Measurements from ENCODE around the gene AGPAT2. TPM values are rescaled to one million over a fixed set of nuclear protein-coding genes. Genes with fewer than 3 reads are reported as not detected.

The AGPAT2 gene
- total RNA-seq, 1 donor from 2014 or later, result 13.5 TPM

DNA sequence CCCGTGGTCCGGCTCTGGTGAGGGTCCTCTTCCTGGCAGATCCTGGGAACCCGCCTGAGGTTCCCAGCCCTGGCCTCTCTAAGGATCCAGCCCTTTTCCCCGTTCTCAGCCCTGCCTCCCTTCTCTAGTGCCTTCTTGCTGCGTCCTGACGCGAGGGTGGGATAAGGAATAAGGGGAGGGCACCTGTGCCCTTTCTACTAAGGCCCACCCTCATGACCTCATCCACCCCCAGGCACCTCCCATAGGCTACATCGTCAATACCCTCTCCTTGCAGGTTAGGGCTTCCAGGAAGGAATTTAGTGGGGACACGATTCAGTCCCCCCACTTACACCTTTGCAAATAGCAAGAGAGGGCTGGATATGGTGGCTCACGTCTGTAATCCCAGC lies 14.4 kb upstream of the AGPAT2 start:
- intact Hi-C loops (cut with micrococcal nuclease), result loop anchor here (1.0 kb wide), 2 partner anchors 14 to 26 kb away; partner anchors contain the start of gene AGPAT2

DNA sequence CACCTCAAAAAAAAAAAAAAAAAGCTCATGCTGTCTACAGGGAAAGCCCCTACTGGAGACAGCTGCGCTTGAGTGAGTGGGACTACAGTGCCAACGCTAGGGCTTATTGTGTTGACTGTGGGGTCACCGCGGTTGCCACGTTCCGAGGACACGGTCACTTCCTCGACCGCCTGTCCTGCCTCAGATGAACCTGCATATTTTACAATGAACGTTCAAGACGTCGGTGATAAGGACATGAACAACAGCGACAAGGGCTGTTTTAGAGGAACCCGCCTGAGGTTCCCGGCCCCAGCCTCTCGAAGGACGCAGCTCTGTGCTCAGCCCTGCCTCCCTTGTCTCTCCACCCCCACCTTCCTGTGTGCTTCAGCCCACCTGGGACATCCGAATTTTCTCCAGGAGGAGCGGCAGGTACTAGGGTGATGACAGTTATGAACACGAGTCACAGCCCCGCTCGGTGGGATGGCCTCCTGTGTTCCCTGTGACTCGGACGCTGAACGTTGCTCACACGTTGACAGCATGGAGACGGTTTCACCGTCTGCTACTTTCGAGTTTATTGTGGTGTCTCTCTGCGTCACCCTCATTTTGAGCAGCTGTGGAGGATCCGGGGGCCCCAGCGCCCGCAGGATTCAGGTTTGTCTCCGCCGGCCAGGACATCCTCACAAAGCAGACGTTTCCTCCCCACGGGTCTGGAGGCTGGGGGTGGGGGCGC lies 13.9 kb upstream of the AGPAT2 start:
- intact Hi-C loops (cut with micrococcal nuclease), result loop anchor here (1.0 kb wide), 2 partner anchors 14 to 26 kb away; partner anchors contain the start of gene AGPAT2

DNA sequence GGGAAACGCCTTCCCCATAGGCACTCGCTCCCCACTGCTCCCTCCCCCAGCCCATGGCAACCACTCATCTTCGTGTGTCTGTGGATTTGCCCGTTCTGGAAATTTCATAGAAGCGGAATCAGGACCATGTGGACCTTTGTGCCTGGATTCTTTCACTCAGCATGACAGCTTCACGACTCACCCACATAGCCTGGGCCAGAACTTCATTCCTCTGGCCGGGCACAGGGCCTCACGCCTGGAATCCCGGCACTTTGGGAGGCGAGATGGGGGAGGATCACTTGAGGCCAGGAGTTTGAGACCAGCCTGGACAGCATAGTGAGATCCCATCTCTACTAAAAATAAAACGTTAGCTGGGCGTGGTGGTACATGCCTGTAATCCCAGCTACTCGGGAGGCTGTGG lies 13.0 kb upstream of the AGPAT2 start:
- intact Hi-C loops (cut with micrococcal nuclease), result no loop called here

DNA sequence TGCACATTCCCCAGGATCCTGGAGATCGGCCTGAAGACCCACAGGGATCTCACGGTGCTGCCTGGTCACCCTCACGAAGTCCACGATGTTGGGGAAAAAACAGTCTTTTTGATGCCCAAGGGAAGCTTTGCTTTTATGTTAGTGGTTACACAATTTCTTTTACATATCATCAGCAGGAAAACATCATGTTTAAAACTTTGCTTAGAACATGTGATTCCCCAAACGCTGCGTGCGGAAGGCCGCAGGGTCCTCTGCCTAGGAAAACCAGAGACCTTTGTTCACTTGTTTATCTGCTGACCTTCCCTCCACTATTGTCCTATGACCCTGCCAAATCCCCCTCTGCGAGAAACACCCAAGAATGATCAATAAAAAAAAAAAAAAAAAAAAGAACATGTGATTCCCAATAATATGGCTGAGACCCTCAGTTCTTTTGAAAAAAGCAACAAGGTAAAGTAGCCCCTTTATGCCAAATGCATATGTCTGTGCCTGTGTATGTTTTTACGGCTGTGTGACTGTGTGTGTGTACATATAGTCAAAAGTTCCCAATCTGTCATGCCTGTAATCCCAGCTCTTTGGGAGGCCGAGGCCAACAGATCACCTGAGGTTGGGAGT lies 11.5 kb upstream of the AGPAT2 start:
- intact Hi-C loops (cut with micrococcal nuclease), result no loop called here

DNA sequence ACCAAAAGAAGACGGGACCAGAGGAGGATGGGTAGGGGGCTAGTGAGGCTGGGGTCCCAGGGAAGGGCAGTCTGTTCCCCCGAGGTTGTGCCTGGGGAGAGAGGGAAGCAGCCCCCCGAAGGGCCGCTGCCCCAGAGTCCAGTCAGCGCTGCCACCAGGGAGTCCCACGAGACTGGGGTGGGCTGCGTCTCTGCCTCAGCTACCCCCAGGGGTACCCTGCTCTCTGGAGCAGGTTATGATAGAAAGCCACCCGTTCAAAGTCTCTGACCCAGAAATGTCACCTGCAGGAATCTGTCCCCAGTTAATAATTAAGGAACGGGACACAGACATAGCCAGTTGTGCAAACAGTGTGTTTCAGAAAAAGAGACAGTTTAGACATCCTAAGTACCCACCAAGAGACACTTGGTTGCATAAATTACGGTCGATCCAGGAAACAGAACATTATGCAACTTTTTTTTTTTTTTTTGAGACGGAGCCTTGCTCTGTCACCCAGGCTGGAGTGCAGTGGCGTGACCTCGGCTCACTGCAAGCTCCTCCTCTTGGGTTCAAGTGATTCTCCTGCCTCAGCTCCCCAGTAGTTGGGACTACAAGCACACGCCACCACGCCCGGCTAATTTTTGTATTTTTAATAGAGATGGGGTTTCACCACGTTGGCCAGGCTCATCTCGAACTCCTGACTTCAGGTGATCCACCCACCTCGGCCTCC lies 10.7 kb upstream of the AGPAT2 start:
- intact Hi-C loops (cut with micrococcal nuclease), result no loop called here

DNA sequence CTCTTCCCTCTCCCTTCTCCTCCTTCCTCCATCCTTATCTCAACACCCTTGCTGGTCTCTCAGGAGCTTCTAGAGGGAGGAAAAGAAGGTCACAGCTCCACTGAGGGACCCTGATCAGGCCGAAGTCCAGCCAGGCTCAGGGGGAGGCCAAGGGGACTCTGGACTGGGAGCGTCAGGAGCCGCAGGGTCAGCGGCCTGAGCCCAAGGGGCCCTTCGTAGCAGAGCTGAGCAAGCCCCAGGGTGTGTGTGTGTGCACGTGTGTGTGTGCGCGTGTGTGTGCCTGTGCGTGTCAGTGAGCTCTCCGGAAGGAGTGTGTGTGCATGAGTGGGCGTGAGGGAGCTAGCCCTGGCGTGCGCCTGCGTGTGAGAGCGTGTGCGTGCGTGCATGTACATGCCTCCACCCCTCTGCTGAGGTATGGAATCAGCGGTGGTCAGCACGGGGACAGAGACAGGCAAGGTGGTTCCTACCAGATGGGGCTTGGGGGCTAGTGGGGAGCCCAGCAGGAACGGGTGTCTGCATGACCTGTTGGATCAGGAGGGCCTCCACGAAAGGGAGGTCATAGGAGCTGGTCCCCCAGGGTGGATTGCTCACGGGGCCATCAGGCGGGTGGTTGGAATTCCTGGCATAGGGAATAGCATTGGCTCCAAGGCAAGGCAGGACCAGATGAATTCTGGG lies 10.0 kb upstream of the AGPAT2 start:
- intact Hi-C loops (cut with micrococcal nuclease), result no loop called here

DNA sequence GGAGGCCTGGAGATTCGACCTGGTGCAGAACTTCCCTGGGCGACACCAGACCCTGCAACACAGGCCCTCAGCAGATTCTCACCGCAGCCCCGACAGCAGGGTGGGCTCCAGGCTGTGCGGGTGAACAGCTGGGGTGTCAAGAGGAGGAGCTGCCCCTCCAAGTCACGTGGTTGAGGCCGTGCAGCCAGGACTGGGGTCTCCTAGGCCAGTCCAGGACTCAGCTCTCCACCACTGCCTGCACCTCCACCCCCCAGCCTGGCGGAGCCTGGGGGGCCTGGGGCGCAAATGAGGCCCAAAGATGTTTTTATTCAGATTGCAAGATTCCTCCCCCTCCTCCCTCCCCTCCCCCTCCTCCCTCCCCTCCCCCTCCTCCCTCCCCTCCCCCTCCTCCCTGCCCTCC lies 9.2 kb upstream of the AGPAT2 start:
- intact Hi-C loops (cut with micrococcal nuclease), result no loop called here

DNA sequence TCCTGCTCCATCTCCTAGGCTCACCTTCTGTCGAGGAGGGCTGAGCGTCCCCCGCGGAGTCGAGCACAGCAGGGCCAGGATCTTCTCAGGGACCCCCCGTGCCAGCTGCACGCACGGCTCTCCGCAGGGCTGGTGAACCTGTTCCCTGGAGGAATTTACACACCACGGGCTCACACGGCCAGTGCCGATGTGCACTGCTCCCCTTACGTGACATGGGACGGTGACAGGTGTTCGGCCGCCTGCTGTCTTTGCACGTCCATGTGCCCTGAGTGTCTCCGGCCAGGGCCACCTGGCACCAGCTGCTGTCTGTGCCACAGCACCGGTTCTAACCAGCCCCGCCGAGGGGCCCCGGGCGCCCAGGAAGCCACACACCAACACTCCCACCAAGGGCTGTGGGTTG lies 8.7 kb upstream of the AGPAT2 start:
- intact Hi-C loops (cut with micrococcal nuclease), result no loop called here

DNA sequence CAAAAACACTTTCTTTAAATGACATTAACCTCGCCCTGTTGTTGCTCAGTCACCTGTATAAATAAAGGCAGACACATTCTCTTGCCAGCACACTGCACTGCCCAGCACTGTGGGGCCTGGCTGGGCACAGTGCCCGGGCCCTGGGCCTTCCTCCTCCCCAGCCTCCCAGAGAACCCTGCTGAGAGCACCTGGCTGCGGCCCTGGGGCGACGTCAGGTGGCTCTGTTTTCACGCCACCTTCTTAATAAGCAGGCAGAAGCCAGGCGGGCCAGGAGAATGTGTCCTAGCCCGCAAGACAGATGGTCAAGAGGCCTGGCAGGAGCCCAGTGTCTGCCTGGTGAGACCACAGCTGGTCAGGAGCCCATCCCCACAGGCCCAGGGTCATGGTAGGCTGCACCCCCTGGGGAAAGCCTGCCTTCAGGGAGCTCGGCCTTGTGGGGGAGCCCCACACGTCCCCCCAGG lies 8.2 kb upstream of the AGPAT2 start:
- intact Hi-C loops (cut with micrococcal nuclease), result no loop called here

DNA sequence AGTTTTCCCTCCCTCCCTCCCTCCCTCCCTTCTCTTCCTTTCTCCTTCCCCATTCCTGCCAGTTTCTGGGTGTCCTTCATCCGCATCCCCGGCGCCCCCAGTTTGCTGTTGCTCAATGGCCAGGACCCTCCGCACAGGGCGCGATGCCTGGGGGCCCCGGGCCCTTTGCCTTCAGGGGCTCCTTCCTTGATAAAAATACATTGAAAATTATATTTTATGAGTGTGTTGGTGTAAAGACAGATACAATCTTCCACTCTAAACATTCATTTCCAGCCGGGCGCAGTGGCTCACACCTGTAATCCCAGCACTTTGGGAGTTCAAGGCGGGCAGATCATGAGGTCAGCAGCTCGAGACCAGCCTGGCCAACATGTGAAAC lies 7.6 kb upstream of the AGPAT2 start:
- intact Hi-C loops (cut with micrococcal nuclease), result no loop called here

DNA sequence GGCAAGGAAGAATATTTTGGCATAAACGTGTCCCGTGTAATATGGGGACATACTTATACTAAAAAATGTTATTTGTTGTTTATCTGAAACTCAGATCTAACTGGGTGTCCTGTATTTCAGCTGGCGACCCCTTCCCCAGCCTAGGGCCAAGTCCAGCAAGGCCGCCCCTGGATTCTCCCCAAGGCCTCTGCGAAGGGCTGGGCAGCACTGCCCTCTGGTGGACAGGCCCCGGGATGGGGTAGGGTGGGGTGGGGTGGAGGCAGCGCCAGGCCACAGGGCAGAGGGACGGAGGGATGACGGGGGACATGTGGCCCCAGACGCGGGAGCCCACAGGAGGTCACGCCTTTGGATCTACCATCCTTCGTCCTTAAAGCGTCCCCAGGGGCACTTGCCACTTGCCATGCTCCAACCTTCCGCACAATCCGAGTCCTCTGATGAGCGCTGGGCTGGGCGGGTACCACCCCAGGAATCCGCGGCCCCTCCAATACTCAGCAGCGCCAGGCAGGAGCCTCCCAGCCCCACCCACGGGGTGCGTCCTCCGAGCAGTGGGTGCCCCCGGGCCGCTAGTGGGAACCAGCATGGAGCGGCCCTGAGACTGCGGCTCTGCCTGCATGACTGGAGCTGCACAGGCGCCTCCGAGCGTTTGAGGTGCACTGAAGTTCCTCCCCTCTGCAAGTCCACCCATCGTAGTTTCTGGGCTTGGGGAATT lies 7.1 kb upstream of the AGPAT2 start:
- intact Hi-C loops (cut with micrococcal nuclease), result no loop called here

DNA sequence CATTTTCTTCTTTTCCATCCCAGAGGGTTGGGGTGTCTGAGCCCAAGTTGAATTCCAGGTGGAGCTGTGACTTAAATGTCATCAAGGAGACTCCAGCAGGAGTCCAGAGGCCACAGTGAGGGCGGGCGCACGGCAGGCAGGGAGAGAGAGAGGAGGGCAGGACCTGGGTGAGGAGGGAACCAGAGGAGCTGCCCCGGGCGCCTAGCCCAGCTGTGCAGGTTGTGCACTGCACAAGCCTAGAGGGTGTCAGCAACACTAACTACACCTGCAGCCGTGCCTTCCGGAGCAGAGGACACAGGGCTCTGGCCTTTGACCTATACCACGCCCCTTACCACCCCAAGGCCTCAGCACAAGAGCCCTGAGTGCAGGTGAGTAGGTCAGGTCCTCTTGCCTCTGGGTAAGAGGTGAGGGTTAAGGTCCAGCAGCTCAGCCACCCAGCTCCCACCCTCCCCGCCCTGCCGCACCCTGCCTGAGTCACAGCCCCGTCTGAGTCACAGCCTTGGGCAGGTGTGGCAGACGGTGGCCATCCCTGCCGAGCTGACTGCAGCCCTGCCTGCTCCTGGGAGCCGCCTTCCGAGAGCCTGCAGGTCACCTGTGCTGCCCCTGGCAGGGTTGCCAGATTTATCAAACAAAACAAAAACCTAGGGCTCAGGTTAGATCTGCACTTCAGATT lies 6.4 kb upstream of the AGPAT2 start:
- intact Hi-C loops (cut with micrococcal nuclease), result no loop called here

DNA sequence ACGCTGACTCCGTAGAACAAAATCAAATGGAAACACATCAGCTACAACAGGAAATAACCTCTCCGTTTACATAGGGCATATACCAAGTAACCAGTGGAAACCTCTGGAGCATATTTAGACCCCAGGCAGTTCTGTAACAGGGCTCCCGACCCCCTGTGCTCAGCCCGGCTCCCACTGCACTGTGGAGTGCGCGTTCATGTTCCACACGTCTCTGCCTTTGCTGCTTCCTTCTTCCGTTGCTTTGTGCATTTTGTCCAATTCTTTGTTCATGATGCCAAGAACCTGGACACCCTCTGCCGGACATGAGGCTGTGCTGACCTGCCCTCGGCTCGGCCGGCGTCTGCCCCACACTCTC lies 5.9 kb upstream of the AGPAT2 start:
- intact Hi-C loops (cut with micrococcal nuclease), result no loop called here

DNA sequence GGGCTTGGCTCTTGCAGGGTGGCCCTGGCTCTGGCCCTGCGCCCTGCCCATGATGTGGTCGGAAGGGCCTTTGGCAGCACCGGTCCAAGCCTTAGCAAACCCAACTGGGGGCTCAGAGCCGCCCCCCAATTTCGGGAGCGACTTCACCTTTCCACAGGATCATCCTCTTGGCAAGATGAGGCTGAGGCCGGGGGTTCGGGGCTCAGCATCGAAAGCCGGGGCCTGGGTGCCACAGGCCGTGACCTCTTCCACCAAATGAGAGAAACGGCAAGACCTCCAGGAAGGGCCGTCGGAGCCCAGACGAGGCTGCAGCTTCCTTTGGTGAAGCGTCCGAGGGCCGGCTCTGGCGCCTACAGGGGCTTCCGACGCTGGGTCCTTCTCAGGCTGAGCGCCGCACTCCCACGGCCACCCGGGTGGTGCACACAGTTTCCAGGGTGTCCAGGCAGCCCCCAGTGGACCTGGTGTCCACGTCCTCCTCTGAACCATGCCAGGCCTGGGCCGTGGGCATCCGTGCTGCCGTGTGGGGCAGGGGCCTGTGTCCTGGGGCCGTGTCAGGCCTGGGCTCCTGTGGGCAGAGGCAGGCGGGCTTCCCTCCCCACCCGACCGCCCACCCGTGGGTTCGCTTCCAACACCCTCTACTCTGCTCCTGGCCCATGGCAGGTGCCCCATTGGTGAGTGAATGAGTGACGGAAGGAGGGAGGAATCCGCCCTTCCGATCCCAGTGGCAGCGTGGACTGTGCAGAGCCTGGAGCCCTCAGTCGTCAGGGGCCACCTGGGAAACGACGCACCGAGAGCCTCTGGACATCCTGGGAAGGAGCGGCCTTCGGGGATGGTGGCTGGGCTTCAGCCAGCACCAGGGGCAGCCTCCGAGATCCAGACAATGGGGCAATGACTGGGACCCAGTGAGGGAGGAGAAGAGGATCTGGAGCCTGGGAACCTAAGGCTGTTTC lies 5.2 kb upstream of the AGPAT2 start:
- intact Hi-C loops (cut with micrococcal nuclease), result no loop called here

DNA sequence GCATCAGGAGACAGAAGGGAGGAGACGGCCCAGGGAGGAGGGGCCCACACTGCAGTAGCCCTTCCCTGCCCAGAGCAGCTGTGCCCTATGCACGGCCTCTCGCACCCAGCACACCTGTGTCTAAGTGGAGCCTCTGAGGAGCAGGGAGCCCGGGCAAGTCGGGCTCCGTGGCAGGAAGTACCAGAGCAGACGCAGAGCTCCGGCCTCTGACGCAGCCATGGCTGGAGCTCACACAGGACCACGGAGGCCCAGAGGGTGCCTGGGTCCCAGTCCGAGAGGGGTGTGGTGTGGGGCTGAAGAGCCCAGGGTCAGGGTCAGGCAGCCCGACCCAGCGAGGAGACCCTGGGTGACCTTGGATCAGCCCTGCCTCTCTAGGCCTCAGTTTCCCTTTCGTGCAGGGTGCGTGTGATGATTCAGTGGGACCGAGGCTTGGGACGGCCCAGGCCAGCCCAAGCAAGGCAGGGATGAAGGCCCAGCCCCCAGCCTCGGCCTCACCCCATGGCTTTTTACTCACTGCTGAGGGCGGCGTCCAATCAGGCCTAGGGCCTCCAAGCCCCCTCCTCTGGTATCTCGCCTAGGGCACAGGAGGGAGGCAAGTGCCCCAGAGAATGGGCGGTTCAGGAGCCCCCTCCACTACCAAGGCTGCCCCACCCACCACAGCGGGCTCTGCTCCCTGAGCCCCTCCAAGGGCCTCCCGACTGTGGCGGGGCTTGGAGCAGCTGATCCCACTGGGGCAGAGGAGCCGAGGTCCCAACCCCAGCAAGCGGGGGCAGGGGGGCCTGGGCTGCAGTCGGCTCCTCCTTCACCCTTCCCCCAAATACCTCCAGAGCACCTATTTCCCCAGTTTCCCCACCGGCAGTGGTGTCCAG lies 4.3 kb upstream of the AGPAT2 start:
- intact Hi-C loops (cut with micrococcal nuclease), result no loop called here

DNA sequence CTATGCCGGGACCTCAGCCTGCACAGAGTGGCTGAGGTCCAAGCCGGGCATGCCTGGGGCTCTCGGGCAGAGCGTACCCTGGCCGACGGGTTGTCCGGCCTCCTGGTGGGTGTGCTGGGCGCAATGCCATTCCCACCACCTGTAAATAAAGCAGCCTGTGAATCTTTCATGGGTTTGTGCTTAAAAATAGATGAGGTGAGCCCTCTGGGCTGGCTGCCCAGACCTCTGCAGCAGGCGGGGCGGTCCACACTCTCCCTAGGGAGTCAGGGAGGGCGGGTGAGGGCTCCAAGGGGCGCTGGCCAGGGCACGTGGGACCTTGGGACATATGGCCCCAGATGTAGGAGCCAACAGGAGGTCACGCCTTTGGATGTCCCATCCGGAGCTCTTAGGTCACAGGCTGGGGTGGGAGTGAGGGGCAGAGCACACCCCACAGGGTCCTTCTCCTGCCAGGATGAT lies 3.6 kb upstream of the AGPAT2 start:
- intact Hi-C loops (cut with micrococcal nuclease), result no loop called here

DNA sequence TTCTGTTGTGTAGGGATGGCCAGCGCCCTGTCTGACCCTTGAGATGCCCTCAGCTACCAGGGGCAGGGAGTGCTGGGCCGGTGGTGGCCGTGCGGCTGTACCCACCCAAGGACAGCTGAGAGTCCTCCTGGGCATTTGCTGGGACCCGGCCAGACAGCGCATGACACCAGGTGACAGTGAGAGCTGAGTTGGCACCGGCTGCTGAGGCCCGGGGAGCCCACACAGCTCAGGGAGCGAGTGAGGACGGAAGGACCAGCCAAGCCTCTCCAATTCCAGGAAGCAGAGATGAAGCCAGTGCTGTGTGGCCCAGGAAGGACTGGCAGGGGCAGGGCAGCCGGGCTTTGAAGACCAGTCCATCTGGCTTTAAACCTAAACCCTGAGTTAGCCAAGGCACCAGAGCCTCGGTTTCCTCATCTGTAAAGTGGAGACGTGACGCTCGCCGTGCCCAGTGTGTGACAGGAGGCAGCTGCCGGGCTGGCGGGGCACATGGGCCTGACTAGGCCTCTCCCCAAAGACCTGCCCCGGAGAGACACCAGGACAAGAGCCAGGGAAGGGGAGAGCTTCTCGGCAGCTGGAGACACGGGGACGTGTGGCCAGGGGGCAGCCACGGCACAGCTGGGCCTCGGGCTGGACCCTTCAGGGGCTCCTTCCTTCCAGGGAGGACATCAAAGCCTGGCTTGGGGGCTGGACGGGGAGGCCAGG lies 3.0 kb upstream of the AGPAT2 start:
- intact Hi-C loops (cut with micrococcal nuclease), result no loop called here

DNA sequence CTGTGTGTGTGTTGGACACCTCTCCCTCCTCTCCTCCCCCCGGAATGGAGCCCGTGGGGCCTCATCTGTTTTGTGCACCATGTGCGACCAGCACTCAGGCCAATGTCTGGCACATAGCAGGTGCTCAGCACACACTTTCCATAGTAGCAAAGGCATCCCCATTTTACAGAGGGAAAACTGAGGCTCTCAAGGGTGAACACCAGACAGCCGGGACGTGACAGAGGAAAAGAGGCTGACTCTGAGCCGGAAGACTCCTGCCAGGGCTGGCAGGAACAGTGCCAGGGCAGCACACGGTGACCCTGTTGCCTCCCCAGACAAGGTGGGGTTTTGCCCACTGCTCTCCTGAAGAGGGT lies 1.8 kb upstream of the AGPAT2 start:
- intact Hi-C loops (cut with micrococcal nuclease), result no loop called here
